Endodermal cell (in vitro differentiated cells): Measurements from ENCODE around the gene ILDR1. TPM values are rescaled to one million over a fixed set of nuclear protein-coding genes. Genes with fewer than 3 reads are reported as not detected.
"Not testable (repeated sequence)": the region's sequence is repeated elsewhere in the genome, so short reads cannot be mapped to it uniquely, and the experiment has no call there.

Experiments
- DNase-seq: peaks from one replicate; pipeline ENCODE4 v3.0.0-alpha.2; 2017
- H3K27ac ChIP-seq: 2 replicates; pipeline ENCODE4 v1.5.1; 2013; ENCODE audit warnings: mild to moderate bottlenecking, low read depth, low read length, moderate library complexity
- H3K27me3 ChIP-seq: 2 replicates; pipeline ENCODE4 v1.6.1; 2013; ENCODE audit warnings: mild to moderate bottlenecking, low read length, moderate library complexity; ENCODE audit not compliant: insufficient read depth, control insufficient read depth, poor library complexity, severe bottlenecking
- H3K36me3 ChIP-seq: 2 replicates; pipeline ENCODE4 v1.7.0; 2013; ENCODE audit warnings: mild to moderate bottlenecking, low read length, moderate library complexity; ENCODE audit not compliant: control insufficient read depth, insufficient read depth
- H3K4me1 ChIP-seq: one replicate; pipeline ENCODE4 v1.7.0; 2013; ENCODE audit warnings: low read length; ENCODE audit not compliant: control insufficient read depth, insufficient read depth
- H3K4me3 ChIP-seq: 2 replicates; pipeline ENCODE4 v1.5.1; 2013; ENCODE audit warnings: mild to moderate bottlenecking, low read length, moderate library complexity
- H3K9ac ChIP-seq: 2 replicates; pipeline ENCODE4 v1.6.1; 2013; ENCODE audit warnings: mild to moderate bottlenecking, low read length, moderate library complexity; ENCODE audit not compliant: poor library complexity, severe bottlenecking; ENCODE audit errors: extremely low read depth
- H3K9me3 ChIP-seq: 2 replicates; pipeline ENCODE4 v1.6.1; 2013; ENCODE audit warnings: mild to moderate bottlenecking, low read length, moderate library complexity; ENCODE audit not compliant: control insufficient read depth
- H3K27ac Mint-ChIP-seq: 2 replicates; pipeline ENCODE4 v1.8.0; 2020; ENCODE audit warnings: mixed read lengths
- H3K27me3 Mint-ChIP-seq: 2 replicates; pipeline ENCODE4 v1.8.0; 2021; ENCODE audit warnings: mild to moderate bottlenecking, mixed read lengths; ENCODE audit not compliant: insufficient read depth
- H3K36me3 Mint-ChIP-seq: 2 replicates; pipeline ENCODE4 v1.8.0; 2020; ENCODE audit warnings: low read depth, mixed read lengths
- H3K4me1 Mint-ChIP-seq: 2 replicates; pipeline ENCODE4 v1.8.0; 2020; ENCODE audit warnings: mixed read lengths
- H3K4me3 Mint-ChIP-seq: 2 replicates; pipeline ENCODE4 v1.8.0; 2020; ENCODE audit warnings: mild to moderate bottlenecking, moderate library complexity, mixed read lengths
- H3K9me3 Mint-ChIP-seq: 2 replicates; pipeline ENCODE4 v1.8.0; 2020; ENCODE audit warnings: mild to moderate bottlenecking, mixed read lengths
- WGBS, 2 experiments: methylation state at CpG; one replicate each; pipeline versions ENCODE4 v1.1.5 to v1.1.7; 2013; ENCODE audit warnings: missing lambda C conversion rate in 2 of 2, mixed read lengths in 1 of 2; ENCODE audit not compliant: insufficient coverage in 1 of 2, insufficient read length in 1 of 2; 5-methylcytosine and 5-hydroxymethylcytosine counted together
- total RNA-seq, 2 donors: library from RNA; stranded (reverse); fragmentation: NEBNext Ultra II Directional in 1 of 2; extraction: Animal tissue kit (Norgen Biotek cat#: 25700) in 1 of 2; gene quantifications; 2 replicates in 1 of 2; 3 replicates in 1 of 2; pipeline ENCODE4 v1.2.1, GENCODE V29; 2021
- TF ChIP-seq, protein P1 (sequence below): fragments of 200-600 bp; sonication (generic); conservative IDR thresholded peaks from 2 replicates; pipeline ENCODE4 v1.5.0; 2021; ENCODE audit warnings: antibody characterized with exemption, mild to moderate bottlenecking

Gene ILDR1
- total RNA-seq, 2 donors from 2014 or later: 2.0 to 3.6 TPM

GRCh38 chr3:121943431-121943830, 78.6 kb downstream of the ILDR1 start:
- H3K27me3 ChIP-seq: no peaks in the 10 kb centered on the region
- Mint-ChIP-seq H3K27ac (no peak overlapping the region), H3K36me3 (peaks cover 11% of the 10 kb centered on the region), H3K4me1 (peaks cover 5% of the 10 kb centered on the region), H3K27me3 (no peaks in the 10 kb centered on the region), H3K4me3 (no peak overlapping the region), H3K9me3 (peaks cover 7% of the 10 kb centered on the region)
- H3K4me3 ChIP-seq: no peak overlapping the region
- TF ChIP-seq, protein P1, sequence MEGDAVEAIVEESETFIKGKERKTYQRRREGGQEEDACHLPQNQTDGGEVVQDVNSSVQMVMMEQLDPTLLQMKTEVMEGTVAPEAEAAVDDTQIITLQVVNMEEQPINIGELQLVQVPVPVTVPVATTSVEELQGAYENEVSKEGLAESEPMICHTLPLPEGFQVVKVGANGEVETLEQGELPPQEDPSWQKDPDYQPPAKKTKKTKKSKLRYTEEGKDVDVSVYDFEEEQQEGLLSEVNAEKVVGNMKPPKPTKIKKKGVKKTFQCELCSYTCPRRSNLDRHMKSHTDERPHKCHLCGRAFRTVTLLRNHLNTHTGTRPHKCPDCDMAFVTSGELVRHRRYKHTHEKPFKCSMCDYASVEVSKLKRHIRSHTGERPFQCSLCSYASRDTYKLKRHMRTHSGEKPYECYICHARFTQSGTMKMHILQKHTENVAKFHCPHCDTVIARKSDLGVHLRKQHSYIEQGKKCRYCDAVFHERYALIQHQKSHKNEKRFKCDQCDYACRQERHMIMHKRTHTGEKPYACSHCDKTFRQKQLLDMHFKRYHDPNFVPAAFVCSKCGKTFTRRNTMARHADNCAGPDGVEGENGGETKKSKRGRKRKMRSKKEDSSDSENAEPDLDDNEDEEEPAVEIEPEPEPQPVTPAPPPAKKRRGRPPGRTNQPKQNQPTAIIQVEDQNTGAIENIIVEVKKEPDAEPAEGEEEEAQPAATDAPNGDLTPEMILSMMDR: no peak
- no peak for DNase-seq
- H3K9ac ChIP-seq: no peak overlapping the region
- H3K4me1 ChIP-seq: no peaks in the 10 kb centered on the region
- no peak overlapping the region for H3K27ac ChIP-seq
- H3K36me3 ChIP-seq: no peaks in the 10 kb centered on the region
- no peaks in the 10 kb centered on the region for H3K9me3 ChIP-seq

DNA sequence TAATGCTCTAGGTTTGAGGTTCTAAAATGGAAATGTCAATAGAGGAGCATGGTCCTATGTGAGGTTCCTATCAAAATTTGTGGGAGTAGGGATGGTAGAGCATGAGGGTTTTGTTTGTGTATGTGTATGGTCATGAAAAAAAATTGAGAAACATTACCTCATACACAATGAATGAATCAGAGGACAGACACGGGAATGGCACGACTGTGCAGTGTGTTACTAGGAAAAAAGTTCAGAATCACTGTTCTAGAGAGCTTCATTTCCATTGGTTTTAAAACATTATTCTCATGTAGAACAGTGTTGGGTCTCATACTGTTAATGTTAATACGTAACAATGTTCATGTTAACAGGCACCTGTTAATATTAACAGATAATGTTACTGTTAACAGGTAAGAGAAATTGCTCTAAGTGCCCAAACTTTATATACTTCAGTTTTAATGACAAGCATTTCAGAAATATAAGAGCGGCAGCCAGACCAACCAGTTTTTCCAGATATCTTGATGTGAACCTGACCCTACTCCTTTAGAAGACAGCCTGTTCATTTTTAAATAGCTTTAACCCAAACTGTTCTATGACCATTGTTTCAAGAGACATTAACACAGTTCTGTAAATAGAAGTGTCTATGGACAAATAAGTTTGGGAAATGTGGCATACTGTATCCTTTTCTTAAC, 79.8 kb downstream of the ILDR1 start:
- no peak overlapping the region for H3K9ac ChIP-seq

DNA sequence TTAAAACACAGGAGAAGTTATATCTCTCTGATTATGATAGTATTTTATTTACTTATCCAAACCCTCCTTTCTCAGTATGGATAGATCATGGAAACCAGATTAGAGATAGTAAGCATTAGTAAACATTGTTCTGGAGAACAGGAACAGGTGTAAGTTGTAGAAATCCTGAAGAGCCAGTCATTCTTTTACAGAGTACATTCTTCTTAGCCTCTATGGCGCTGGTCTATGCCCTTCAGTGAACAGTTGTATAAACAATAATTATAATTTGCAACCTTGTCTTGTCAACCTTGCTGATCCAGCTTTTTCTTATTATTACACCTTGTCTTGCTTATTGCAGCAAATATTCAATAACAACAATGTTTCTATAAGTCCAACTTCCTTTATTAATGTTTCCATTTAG, 80.5 kb downstream of the ILDR1 start:
- H3K27ac ChIP-seq: no peak overlapping the region
- H3K4me3 Mint-ChIP-seq: no peak overlapping the region

More for the DNA sequence above, 79.8 kb downstream of the ILDR1 start:
- H3K4me3 ChIP-seq: no peak overlapping the region
- no peaks in the 10 kb centered on the region for H3K4me1 ChIP-seq
- H3K36me3 Mint-ChIP-seq: peaks cover 11% of the 10 kb centered on the region
- DNase-seq: no peak
- 96 to 100% methylated on average over 3 to 4 of the region's 4 CpGs for whole genome bisulfite sequencing, 2 experiments
- no peak overlapping the region for H3K27ac ChIP-seq
- H3K4me3 Mint-ChIP-seq: no peak overlapping the region
- H3K27me3 ChIP-seq: no peaks in the 10 kb centered on the region
- H3K27ac Mint-ChIP-seq: no peak overlapping the region
- H3K9me3 ChIP-seq: no peaks in the 10 kb centered on the region
- TF ChIP-seq, protein P1: no peak
- H3K4me1 Mint-ChIP-seq: peaks cover 5% of the 10 kb centered on the region
- H3K9me3 Mint-ChIP-seq: peaks cover 9% of the 10 kb centered on the region
- no peaks in the 10 kb centered on the region for H3K27me3 Mint-ChIP-seq
- H3K36me3 ChIP-seq: no peaks in the 10 kb centered on the region

DNA sequence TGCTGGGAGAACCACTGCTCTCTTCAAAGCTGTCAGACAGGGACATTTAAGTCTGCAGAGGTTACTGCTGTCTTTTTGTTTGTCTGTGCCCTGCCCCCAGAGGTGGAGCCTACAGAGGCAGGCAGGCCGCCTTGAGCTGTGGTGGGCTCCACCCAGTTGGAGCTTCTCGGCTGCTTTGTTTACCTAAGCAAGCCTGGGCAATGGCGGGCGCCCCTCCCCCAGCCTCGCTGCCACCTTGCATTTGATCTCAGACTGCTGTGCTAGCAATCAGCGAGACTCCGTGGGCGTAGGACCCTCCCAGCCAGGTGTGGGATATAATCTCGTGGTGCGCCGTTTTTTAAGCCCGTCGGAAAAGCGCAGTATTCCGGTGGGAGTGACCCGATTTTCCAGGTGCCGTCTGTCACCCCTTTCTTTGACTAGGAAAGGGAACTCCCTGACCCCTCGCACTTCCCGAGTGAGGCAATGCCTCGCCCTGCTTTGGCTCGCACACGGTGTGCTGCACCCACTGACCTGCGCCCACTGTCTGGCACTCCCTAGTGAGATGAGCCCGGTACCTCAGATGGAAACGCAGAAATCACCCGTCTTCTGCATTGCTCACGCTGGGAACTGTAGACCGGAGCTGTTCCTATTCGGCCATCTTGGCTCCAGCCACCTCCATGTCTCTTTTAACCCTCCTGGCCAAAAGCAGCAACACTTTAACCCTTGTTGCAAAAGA, 83.7 kb downstream of the ILDR1 start:
- not testable (repeated sequence) for H3K27me3 ChIP-seq, H3K4me1 ChIP-seq, H3K9ac ChIP-seq, H3K4me3 ChIP-seq, H3K27me3 Mint-ChIP-seq, H3K36me3 ChIP-seq, H3K9me3 ChIP-seq, H3K27ac ChIP-seq, H3K4me1 Mint-ChIP-seq, DNase-seq
- Mint-ChIP-seq H3K27ac (peak overlapping the region; percentile 74), H3K9me3 (peaks cover 14% of the 10 kb centered on the region), H3K36me3 (peaks cover 15% of the 10 kb centered on the region), H3K4me3 (peak overlapping the region; percentile 29)
- WGBS, 2 experiments: 85 to 93% methylated on average over 13 to 29 of the region's 29 CpGs

More for the DNA sequence above, 80.5 kb downstream of the ILDR1 start:
- no peaks in the 10 kb centered on the region for H3K4me1 ChIP-seq
- H3K4me3 ChIP-seq: no peak overlapping the region
- TF ChIP-seq, protein P1: no peak
- DNase-seq: no peak
- H3K27me3 ChIP-seq: no peaks in the 10 kb centered on the region
- Mint-ChIP-seq H3K9me3 (peaks cover 9% of the 10 kb centered on the region), H3K27me3 (no peaks in the 10 kb centered on the region), H3K4me1 (peaks cover 5% of the 10 kb centered on the region), H3K27ac (no peak overlapping the region), H3K36me3 (peaks cover 11% of the 10 kb centered on the region)
- H3K36me3 ChIP-seq: no peaks in the 10 kb centered on the region
- H3K9ac ChIP-seq: no peak overlapping the region
- 95 to 100% methylated on average over 1 of the region's 1 CpG for WGBS, 2 experiments
- no peaks in the 10 kb centered on the region for H3K9me3 ChIP-seq
